ENCODE measurements around the gene RPL9.

The RPL9 gene

GRCh38 chr4:39452860-39453587, 5.7 kb downstream of the RPL9 start:
- Histone ChIP-seq H3K9me3 (no peaks in the 10 kb centered on the region), H3K4me1 (peaks cover 0 to 23% (median 16%) of the 10 kb centered on the region in 4 donors), H3K4me3 (no peak overlapping the region), H3K27me3 (no peaks in the 10 kb centered on the region), H3K27ac (no peak overlapping the region), H3K36me3 (peaks cover 64 to 91% (median 73%) of the 10 kb centered on the region in 3 donors)
- no peak for TF ChIP-seq CTCF (IDR thresholded peaks at IDR 0.05)
- intact Hi-C loops (cut with DNase I; ENCODE audit: low total_unique reads) = no loop called here
- no peak for DNase-seq

- no peak for TF ChIP-seq CTCF (IDR thresholded peaks at IDR 0.05)
- Histone ChIP-seq H3K36me3 (peaks cover 58 to 89% (median 69%) of the 10 kb centered on the region in 3 donors), H3K4me3 (no peak overlapping the region), H3K9me3 (no peaks in the 10 kb centered on the region), H3K27ac (no peak overlapping the region), H3K27me3 (no peaks in the 10 kb centered on the region), H3K4me1 (peaks cover 0 to 20% (median 11%) of the 10 kb centered on the region in 4 donors)
- no peak for DNase-seq
- intact Hi-C loops (cut with DNase I; ENCODE audit: low total_unique reads) = no loop called here
Observed at GRCh38 chr4:39452153-39452859, 6.4 kb downstream of the RPL9 start.

GRCh38 chr4:39451423-39452023, 7.2 kb downstream of the RPL9 start:
- DNase-seq = no peak
- intact Hi-C loops (cut with DNase I; ENCODE audit: low total_unique reads) = no loop called here
- no peak for TF ChIP-seq CTCF (IDR thresholded peaks at IDR 0.05)
- H3K27ac ChIP-seq = no peak overlapping the region
- no peaks in the 10 kb centered on the region for H3K27me3 ChIP-seq
- no peaks in the 10 kb centered on the region for H3K9me3 ChIP-seq
- H3K36me3 ChIP-seq = peaks cover 50 to 81% (median 61%) of the 10 kb centered on the region in 3 donors
- H3K4me3 ChIP-seq = no peak overlapping the region
- peaks cover 0 to 19% (median 10%) of the 10 kb centered on the region in 4 donors for H3K4me1 ChIP-seq

- TF ChIP-seq CTCF (IDR thresholded peaks at IDR 0.05) = no peak
- Histone ChIP-seq H3K9me3 (no peaks in the 10 kb centered on the region), H3K27me3 (no peaks in the 10 kb centered on the region), H3K4me3 (no peak overlapping the region), H3K4me1 (peaks cover 0 to 16% (median 8%) of the 10 kb centered on the region in 4 donors), H3K36me3 (peaks cover 43 to 72% (median 52%) of the 10 kb centered on the region in 3 donors), H3K27ac (no peak overlapping the region)
- no peak for DNase-seq
- intact Hi-C loops (cut with DNase I; ENCODE audit: low total_unique reads) = no loop called here
Observed at GRCh38 chr4:39450618-39451017, 8.1 kb downstream of the RPL9 start.

- Histone ChIP-seq H3K9me3 (no peaks in the 10 kb centered on the region), H3K4me1 (peaks cover 0 to 12% (median 8%) of the 10 kb centered on the region in 4 donors), H3K36me3 (peaks cover 7 to 36% (median 16%) of the 10 kb centered on the region in 3 donors), H3K4me3 (peak overlapping the region; percentile 38 to 50), H3K27me3 (no peaks in the 10 kb centered on the region), H3K27ac (peak overlapping the region in 1 of 2 donors; percentile 20)
- DNase-seq = peak; percentile 49 to 75
- TF ChIP-seq CTCF (IDR thresholded peaks at IDR 0.05) = peak in 1 of 2 experiments; percentile 19
- intact Hi-C loops (cut with DNase I; ENCODE audit: low total_unique reads) = no loop called here
Observed at GRCh38 chr4:39446842-39447573, 11.7 kb downstream of the RPL9 start.

Measured in tibial artery (tissue), 4 donors.